Activated T-helper 2 cell treated with anti-CD3 and anti-CD28 coated beads, Interferon-gamma antibody, Interleukin-2, Interleukin-4, amounts not matched to agents 10 μg/mL and 5 μg/mL and 100 μg/mL, durations not matched to agents 14 hours and 24 hours and 36 hours (primary cell): ENCODE data around the gene RGS13. TPM values are rescaled to one million over a fixed set of nuclear protein-coding genes. Genes with fewer than 3 reads are reported as not detected.
"Not testable (repeated sequence)": the region's sequence is repeated elsewhere in the genome, so short reads cannot be mapped to it uniquely, and the experiment has no call there.

Source experiments
- DNase-seq: peaks from one replicate; pipeline ENCODE4 v3.0.0; 2021; ENCODE audit warnings: low spot score
- H3K27ac Mint-ChIP-seq: one replicate; pipeline ENCODE4 v1.8.0; 2021; ENCODE audit warnings: mixed read lengths
- H3K27me3 Mint-ChIP-seq: one replicate; pipeline ENCODE4 v1.8.0; 2021; ENCODE audit warnings: low read depth, mixed read lengths
- H3K36me3 Mint-ChIP-seq: one replicate; pipeline ENCODE4 v1.8.0; 2021; ENCODE audit warnings: low read depth, mixed read lengths
- H3K4me1 Mint-ChIP-seq: one replicate; pipeline ENCODE4 v1.8.0; 2021; ENCODE audit warnings: low read depth, mixed read lengths
- H3K4me3 Mint-ChIP-seq: one replicate; pipeline ENCODE4 v1.8.0; 2021; ENCODE audit warnings: low read depth, mild to moderate bottlenecking, moderate library complexity, mixed read lengths
- H3K9me3 Mint-ChIP-seq: one replicate; pipeline ENCODE4 v1.8.0; 2021; ENCODE audit warnings: mixed read lengths
- intact Hi-C: fragments of 100-400 bp; cut with micrococcal nuclease; formaldehyde crosslinking; loops from one replicate; pipeline ENCODE4 v1.15.1; 2023
- total RNA-seq: library from RNA; stranded (reverse); gene quantifications from 2 replicates; pipeline ENCODE4 v1.2.3, GENCODE V29; 2022

RGS13 gene
- total RNA-seq, 1 donor from 2014 or later: not detected

DNA sequence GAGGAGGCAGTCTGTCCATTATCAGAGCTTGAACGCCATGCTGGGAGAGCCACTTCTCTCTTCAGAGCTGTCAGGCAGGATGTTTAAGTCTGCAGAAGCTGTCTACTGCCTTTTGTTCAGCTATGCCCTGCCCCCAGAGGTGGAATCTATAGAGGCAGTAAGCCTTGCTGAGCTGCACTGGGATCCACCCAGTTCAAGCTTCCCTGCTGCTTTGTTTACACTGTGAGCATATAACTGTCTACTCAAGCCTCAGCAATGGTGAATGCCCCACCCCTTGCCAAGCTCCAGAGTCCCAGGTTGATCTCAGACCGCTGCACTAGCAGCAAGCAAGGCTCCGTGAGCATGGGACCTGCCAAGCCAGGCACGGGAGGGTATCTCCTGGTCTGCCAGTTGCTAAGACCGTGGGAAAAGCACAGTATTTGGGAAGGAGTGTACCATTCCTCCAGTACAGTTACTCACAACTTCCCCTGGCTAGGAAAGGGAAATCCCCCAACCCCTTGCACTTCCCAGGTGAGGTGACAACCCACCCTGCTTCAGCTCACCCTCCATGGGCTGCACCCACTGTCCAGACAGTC is 32.5 kb downstream of the RGS13 start:
- intact Hi-C loops: no loop called here
- H3K4me1 Mint-ChIP-seq: no peaks in the 10 kb centered on the region
- peaks cover 3% of the 10 kb centered on the region for H3K27me3 Mint-ChIP-seq
- DNase-seq: no peak
- H3K36me3 Mint-ChIP-seq: no peaks in the 10 kb centered on the region
- no peaks in the 10 kb centered on the region for H3K9me3 Mint-ChIP-seq
- H3K27ac Mint-ChIP-seq: no peak overlapping the region
- no peak overlapping the region for H3K4me3 Mint-ChIP-seq

DNA sequence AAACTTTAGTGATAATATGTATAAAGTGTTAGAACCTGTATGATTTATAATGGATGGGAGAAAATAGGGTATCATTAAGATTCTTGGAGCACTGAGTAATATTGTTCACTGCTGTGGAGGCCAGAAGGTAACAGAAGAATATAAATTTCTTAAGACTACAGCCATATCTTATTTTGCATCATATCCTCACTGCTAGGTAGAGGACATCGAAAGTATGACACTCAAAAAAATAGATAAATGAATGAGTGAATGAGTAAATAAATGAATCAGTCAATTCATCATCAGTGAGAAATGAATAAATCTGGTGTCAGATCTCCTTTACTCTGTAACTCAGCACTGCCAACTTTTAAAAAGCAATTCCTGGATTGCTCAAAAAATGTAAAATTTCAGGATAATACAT is 33.2 kb downstream of the RGS13 start:
- H3K27me3 Mint-ChIP-seq: peaks cover 4% of the 10 kb centered on the region
- H3K36me3 Mint-ChIP-seq: no peaks in the 10 kb centered on the region
- no peak overlapping the region for H3K27ac Mint-ChIP-seq
- no peaks in the 10 kb centered on the region for H3K4me1 Mint-ChIP-seq
- H3K9me3 Mint-ChIP-seq: no peaks in the 10 kb centered on the region
- DNase-seq: no peak
- intact Hi-C loops: no loop called here
- H3K4me3 Mint-ChIP-seq: no peak overlapping the region

DNA sequence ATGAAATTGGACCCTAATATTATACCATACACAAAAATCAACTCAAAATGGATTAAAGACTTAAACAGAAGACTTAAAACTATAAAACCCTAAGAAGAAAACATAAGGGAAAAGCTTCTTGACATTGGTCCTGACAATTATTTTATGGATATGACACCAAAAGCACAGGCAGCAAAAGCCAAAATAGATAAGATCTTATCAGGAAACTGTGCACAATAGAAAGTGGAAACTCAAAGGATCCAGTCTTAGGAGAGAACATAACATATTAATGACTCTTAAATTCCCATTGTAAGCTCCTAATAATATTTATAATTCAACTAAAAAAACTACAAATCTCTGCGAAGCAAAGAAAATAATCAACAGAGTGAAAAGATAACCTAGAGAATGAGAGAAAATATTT is 39.8 kb downstream of the RGS13 start:
- Mint-ChIP-seq H3K4me3 (no peak overlapping the region), H3K9me3 (no peaks in the 10 kb centered on the region), H3K27me3 (peaks cover 6% of the 10 kb centered on the region), H3K36me3 (no peaks in the 10 kb centered on the region), H3K27ac (no peak overlapping the region), H3K4me1 (no peaks in the 10 kb centered on the region)
- DNase-seq: no peak
- intact Hi-C loops: no loop called here

DNA sequence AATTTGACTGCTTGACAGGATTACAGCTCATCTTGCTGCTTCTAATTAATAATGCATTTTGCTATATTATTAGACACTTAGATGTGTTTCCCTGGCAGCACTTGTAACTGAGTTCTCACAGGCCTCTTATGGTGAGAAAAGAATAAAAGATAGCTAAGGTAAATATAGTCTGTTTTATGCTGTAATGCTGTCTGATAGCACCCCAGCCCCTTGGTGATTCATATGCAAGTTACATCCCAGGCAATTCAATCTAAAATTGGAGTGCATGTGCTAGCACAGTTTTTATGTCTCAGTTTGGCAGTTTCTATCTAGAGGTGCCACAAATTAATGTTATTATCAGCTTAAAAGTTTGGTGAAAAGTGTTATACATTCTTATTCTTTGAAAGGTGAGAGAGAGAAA is 42.2 kb downstream of the RGS13 start:
- no peak for DNase-seq
- Mint-ChIP-seq H3K9me3 (no peaks in the 10 kb centered on the region), H3K27me3 (peaks cover 5% of the 10 kb centered on the region), H3K4me1 (no peaks in the 10 kb centered on the region), H3K27ac (no peak overlapping the region), H3K4me3 (no peak overlapping the region), H3K36me3 (no peaks in the 10 kb centered on the region)
- intact Hi-C loops: no loop called here

DNA sequence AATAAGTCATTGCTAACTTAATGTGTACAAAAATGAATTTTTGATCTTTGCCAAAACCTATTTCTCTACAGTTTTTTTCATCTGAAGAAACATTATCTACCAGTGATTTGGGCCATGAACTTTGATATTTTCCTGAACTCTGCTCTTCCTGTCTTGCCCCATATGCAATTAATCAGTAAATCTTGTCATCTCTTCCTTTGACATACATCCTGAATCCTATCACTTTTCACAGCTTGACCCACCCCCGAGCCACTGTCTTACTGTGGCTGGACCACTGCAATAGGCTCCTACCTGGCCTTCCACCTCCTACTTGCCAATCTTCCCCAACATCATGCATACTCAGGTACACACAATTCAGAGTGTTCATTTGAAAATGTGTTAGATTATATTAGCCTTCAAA is 46.4 kb downstream of the RGS13 start:
- H3K9me3 Mint-ChIP-seq: peaks cover 5% of the 10 kb centered on the region
- no peaks in the 10 kb centered on the region for H3K36me3 Mint-ChIP-seq
- H3K27ac Mint-ChIP-seq: no peak overlapping the region
- H3K4me3 Mint-ChIP-seq: no peak overlapping the region
- no peaks in the 10 kb centered on the region for H3K4me1 Mint-ChIP-seq
- peaks cover 2% of the 10 kb centered on the region for H3K27me3 Mint-ChIP-seq
- no peak for DNase-seq
- intact Hi-C loops: no loop called here

DNA sequence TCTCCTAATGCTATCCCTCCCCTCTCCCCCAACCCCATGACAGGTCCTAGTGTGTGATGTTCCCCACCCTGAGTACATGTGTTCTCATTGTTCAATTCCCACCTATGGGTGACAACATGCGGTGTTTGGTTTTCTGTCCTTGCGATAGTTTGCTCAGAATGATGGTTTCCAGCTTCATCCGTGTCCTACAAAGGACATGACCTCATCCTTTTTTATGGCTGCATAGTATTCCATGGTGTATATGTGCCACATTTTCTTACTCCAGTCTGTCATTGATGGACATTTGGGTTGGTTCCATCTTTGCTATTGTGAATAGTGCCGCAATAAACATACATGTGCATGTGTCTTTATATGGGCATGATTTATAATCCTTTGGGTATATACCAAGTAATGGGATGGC is 47.1 kb downstream of the RGS13 start:
- H3K27ac Mint-ChIP-seq, H3K9me3 Mint-ChIP-seq, intact Hi-C loops, H3K36me3 Mint-ChIP-seq, DNase-seq, H3K4me1 Mint-ChIP-seq, H3K27me3 Mint-ChIP-seq, H3K4me3 Mint-ChIP-seq: not testable (repeated sequence)

DNA sequence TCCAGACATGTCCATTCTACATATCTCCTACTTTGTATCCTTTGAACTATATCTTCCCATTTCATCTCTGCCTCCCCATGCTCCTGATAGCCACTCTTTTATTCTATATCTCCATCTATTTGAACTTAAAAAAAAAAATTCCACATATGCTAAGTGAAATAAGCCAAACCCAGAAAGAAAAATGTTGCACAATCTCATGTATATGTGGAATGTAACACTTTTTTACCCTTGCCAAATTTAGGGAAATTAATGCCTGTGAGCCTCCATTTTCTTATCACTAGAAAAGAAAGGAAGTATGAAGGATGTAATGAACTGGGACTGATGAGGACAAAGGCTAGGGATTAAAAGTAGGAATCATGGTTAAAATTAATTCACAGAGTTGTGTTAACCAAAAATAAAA is 53.5 kb downstream of the RGS13 start:
- no peak overlapping the region for H3K27ac Mint-ChIP-seq
- peaks cover 3% of the 10 kb centered on the region for H3K27me3 Mint-ChIP-seq
- intact Hi-C loops: no loop called here
- H3K9me3 Mint-ChIP-seq: peaks cover 7% of the 10 kb centered on the region
- H3K36me3 Mint-ChIP-seq: no peaks in the 10 kb centered on the region
- no peak overlapping the region for H3K4me3 Mint-ChIP-seq
- no peaks in the 10 kb centered on the region for H3K4me1 Mint-ChIP-seq
- no peak for DNase-seq

DNA sequence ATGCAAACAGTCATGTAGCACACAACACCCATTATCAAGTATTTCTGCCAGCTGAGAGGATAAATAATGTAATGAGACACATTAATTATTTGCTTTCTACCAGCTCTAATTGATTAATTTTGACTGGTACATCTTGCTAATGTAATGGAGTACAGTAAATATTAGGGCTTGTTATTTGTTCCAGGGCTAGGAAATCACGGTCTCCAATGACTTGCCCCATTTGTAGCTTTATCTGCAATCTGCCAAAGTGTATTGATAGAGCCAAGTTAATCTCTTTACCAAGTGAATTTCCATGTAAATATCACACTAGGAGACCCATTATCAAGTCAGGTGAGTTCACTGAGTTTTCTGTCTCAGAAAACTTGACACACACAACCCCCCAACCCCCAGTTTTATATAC is 55.1 kb downstream of the RGS13 start:
- DNase-seq: no peak
- H3K27ac Mint-ChIP-seq: no peak overlapping the region
- peaks cover 5% of the 10 kb centered on the region for H3K9me3 Mint-ChIP-seq
- no peak overlapping the region for H3K4me3 Mint-ChIP-seq
- H3K27me3 Mint-ChIP-seq: peaks cover 6% of the 10 kb centered on the region
- intact Hi-C loops: no loop called here
- H3K36me3 Mint-ChIP-seq: no peaks in the 10 kb centered on the region
- no peaks in the 10 kb centered on the region for H3K4me1 Mint-ChIP-seq

DNA sequence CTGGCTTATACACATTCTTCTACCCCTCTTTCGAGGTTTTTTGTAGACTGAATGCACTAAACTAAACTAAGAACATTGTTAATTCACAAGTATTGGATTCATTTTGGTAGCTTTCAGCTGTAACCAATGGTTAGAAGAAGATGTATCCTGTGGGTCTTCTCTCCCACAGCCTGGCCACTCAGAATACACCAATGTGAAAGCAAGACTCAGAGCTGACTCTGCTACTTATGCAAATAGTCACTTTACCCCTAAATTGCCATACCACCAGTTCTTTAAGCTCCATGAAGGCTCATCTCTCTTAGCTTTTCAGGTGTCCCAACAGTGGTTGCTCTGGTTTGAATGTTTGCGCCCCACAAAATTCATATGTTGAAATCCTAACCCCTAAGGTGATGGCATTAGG is 60.1 kb downstream of the RGS13 start:
- no peak for DNase-seq

DNA sequence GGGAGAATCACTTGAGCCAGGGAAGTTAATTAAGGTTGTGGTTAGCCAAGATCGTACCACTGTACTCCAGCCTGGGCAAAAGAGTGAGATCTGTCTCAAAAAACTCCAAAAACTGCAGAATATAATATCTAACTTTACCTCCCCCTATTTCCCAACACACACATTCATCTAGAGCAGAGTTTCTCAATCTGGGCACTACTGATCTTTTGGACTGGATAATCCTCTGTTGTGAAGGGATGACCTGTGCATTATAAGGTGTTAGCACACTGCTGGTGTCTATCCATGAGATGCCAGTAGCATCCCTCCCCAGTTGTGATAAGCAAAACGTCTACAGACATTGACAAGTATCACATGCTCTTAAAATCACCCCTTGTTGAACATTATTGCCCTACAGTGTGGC is 61.8 kb downstream of the RGS13 start:
- intact Hi-C loops: no loop called here
- H3K27me3 Mint-ChIP-seq: peaks cover 7% of the 10 kb centered on the region
- H3K36me3 Mint-ChIP-seq: no peaks in the 10 kb centered on the region
- no peak overlapping the region for H3K27ac Mint-ChIP-seq
- peaks cover 2% of the 10 kb centered on the region for H3K9me3 Mint-ChIP-seq
- no peak overlapping the region for H3K4me3 Mint-ChIP-seq
- H3K4me1 Mint-ChIP-seq: peaks cover 10% of the 10 kb centered on the region
- no peak for DNase-seq

More for the DNA sequence above, 60.1 kb downstream of the RGS13 start:
- Mint-ChIP-seq H3K27ac (no peak overlapping the region), H3K9me3 (peaks cover 5% of the 10 kb centered on the region), H3K4me3 (no peak overlapping the region), H3K27me3 (peaks cover 7% of the 10 kb centered on the region), H3K36me3 (no peaks in the 10 kb centered on the region), H3K4me1 (peaks cover 4% of the 10 kb centered on the region)
- intact Hi-C loops: no loop called here

DNA sequence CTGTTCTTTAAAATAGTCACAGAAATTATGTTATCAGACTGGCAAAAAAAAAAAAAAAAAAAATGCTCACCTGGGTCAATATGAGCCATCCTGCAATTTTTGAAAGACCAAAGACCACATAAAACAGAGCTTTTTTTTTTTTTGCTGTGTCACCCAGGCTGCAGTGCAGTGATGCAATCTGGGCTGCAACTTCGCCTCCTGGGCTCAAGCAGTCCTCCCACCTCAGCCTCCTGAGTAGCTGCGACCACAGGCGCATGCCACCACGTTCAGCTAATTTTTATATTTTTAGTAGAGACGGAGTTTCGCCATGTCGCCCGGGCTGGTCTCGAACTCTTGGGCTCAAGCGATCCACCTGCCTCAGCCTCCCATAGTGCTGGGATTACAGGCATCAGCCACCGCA is 62.8 kb downstream of the RGS13 start:
- intact Hi-C loops: no loop called here
- no peak overlapping the region for H3K27ac Mint-ChIP-seq
- H3K36me3 Mint-ChIP-seq: no peaks in the 10 kb centered on the region
- H3K4me1 Mint-ChIP-seq: peaks cover 15% of the 10 kb centered on the region
- peaks cover 7% of the 10 kb centered on the region for H3K27me3 Mint-ChIP-seq
- no peak overlapping the region for H3K4me3 Mint-ChIP-seq
- no peaks in the 10 kb centered on the region for H3K9me3 Mint-ChIP-seq
- DNase-seq: no peak

DNA sequence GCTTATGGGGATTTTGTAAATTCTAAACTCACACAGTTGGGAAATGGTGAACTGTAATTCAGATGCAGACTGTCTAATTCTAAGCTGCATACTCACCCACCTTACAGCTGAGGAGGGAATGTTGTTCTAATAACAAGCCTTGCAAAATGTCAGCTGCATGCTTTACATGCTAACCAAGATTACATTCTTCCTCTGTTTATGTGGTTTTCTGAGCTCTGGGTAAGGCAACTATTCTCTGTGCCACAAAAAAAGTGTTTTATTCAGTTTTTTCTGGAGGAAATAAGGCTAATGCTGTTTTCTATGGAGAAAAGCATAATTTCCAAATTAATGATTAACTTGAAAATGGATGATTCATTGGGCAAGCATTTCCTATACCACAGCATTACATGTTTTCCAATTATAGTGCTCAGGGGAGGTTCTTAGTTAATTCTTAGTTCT is 64.9 kb downstream of the RGS13 start:
- intact Hi-C loops: loop anchor here (10.0 kb wide), 1 partner anchor 186 kb away; no protein-coding TSS in a partner anchor
- H3K36me3 Mint-ChIP-seq: no peaks in the 10 kb centered on the region
- no peaks in the 10 kb centered on the region for H3K9me3 Mint-ChIP-seq
- no peak for DNase-seq
- no peak overlapping the region for H3K27ac Mint-ChIP-seq
- peaks cover 17% of the 10 kb centered on the region for H3K4me1 Mint-ChIP-seq
- H3K27me3 Mint-ChIP-seq: peaks cover 3% of the 10 kb centered on the region
- no peak overlapping the region for H3K4me3 Mint-ChIP-seq

DNA sequence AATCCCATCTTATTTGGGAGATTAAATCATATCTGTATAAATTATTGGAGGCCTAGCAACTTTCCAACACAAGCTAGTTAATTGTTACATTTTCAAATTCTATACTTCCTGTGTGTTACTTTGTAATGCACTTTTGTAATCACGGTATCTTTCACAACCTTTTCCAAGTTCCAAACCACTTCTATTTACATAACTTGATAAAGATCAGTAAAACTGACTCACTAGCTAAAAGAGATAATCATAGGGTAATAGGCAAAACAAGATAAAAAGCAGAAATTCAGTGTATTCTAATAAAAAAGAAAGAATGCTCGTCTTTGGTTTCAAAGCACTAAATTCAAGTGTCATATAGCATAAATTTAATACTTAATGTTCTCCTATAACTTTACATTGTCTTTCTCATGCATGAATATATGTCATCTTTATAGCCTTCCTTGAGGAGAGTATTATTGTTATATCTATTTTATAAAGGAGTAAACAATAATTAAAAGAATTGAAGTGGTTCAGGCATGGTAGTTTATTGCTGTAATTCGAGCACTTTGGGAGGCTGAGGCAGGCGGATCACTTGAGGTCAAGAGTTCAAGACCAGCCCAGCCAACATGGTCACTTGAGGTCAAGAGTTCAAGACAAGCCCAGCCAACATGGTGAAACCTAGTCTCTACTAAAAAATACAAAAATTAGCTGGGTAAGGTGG is 66.4 kb downstream of the RGS13 start:
- H3K4me1 Mint-ChIP-seq: peaks cover 17% of the 10 kb centered on the region
- no peak for DNase-seq
- no peaks in the 10 kb centered on the region for H3K36me3 Mint-ChIP-seq
- H3K9me3 Mint-ChIP-seq: no peaks in the 10 kb centered on the region
- intact Hi-C loops: loop anchor here (2.0 to 10.0 kb wide), 3 partner anchors 62 to 188 kb away; partner anchors contain the start of gene RGS2
- H3K27ac Mint-ChIP-seq: no peak overlapping the region
- H3K27me3 Mint-ChIP-seq: peaks cover 3% of the 10 kb centered on the region
- no peak overlapping the region for H3K4me3 Mint-ChIP-seq
